GM12892 (cell line): ENCODE results near the gene ARV1.

Experiments used
- POLR2A ChIP-seq: IDR thresholded peaks from 2 replicates; pipeline ENCODE4 v1.6.1; 2011; ENCODE audit warnings: low read depth, low read length, control low read depth
- POLR2AphosphoS5 ChIP-seq: IDR thresholded peaks from 2 replicates; pipeline ENCODE4 v1.6.1; 2011; ENCODE audit warnings: low read depth, low read length, control low read depth
- TAF1 ChIP-seq: IDR thresholded peaks from 2 replicates; pipeline ENCODE4 v1.6.1; 2011; ENCODE audit warnings: low read depth, mild to moderate bottlenecking, control low read depth, low read length, borderline replicate concordance

- no peak for TF ChIP-seq TAF1
- TF ChIP-seq POLR2A: no peak
- TF ChIP-seq POLR2AphosphoS5: no peak
Measured at GRCh38 chr1:231044588-231044987, 65.7 kb downstream of the ARV1 start.
